Central memory CD4-positive, alpha-beta T cell (primary cell): ENCODE data around the gene ETNK2.
"Not testable (repeated sequence)": the region's sequence is repeated elsewhere in the genome, so short reads cannot be mapped to it uniquely, and the experiment has no call there.

ENCODE experiments used
- DNase-seq: peaks from one replicate; pipeline ENCODE4 v3.0.0; 2022

Gene ETNK2

GRCh38 chr1:204125759-204126351 lies 26.0 kb downstream of the ETNK2 start:
- DNase-seq = no peak

- DNase-seq = no peak
These were observed 27.2 kb downstream of the ETNK2 start for GRCh38 chr1:204124639-204125038.

- DNase-seq = no peak
These were observed 28.5 kb downstream of the ETNK2 start for GRCh38 chr1:204123376-204123775.

- DNase-seq = no peak
These were observed 29.8 kb downstream of the ETNK2 start for GRCh38 chr1:204121840-204122555.

- DNase-seq = no peak
These were observed 35.3 kb downstream of the ETNK2 start for GRCh38 chr1:204116539-204116938.

- no peak for DNase-seq
These were observed 36.7 kb downstream of the ETNK2 start for GRCh38 chr1:204115116-204115515.

- no peak for DNase-seq
These were observed 37.2 kb downstream of the ETNK2 start for GRCh38 chr1:204114606-204115005.

- DNase-seq = no peak
These were observed 37.9 kb downstream of the ETNK2 start for GRCh38 chr1:204113896-204114295.

GRCh38 chr1:204112876-204113730 lies 38.7 kb downstream of the ETNK2 start:
- DNase-seq = no peak

GRCh38 chr1:204110894-204111633 lies 40.8 kb downstream of the ETNK2 start:
- no peak for DNase-seq

- DNase-seq = no peak
These were observed 43.3 kb downstream of the ETNK2 start for GRCh38 chr1:204108312-204109141.

- no peak for DNase-seq
These were observed 44.0 kb downstream of the ETNK2 start for GRCh38 chr1:204107892-204108291.

- no peak for DNase-seq
These were observed 45.0 kb downstream of the ETNK2 start for GRCh38 chr1:204106825-204107224.

- DNase-seq = no peak
These were observed 46.7 kb downstream of the ETNK2 start for GRCh38 chr1:204105131-204105515.

- DNase-seq = peak; percentile 7
These were observed 47.3 kb downstream of the ETNK2 start for GRCh38 chr1:204104331-204105130.

GRCh38 chr1:204103431-204103741 lies 48.5 kb downstream of the ETNK2 start:
- DNase-seq = no peak

GRCh38 chr1:204102739-204103430 lies 49.0 kb downstream of the ETNK2 start:
- DNase-seq = no peak

GRCh38 chr1:204102029-204102611 lies 49.7 kb downstream of the ETNK2 start:
- no peak for DNase-seq

- DNase-seq = not testable (repeated sequence)
These were observed 52.1 kb downstream of the ETNK2 start for GRCh38 chr1:204099754-204100153.

- no peak for DNase-seq
These were observed 53.2 kb downstream of the ETNK2 start for GRCh38 chr1:204098683-204099082.
